Activated gamma-delta T cell treated with anti-CD3 and anti-CD28 coated beads, Interleukin-2, amount 50 U/mL, for 16 hours (primary cell): ENCODE results near the gene GSS.
"Not testable (repeated sequence)": the region's sequence is repeated elsewhere in the genome, so short reads cannot be mapped to it uniquely, and the experiment has no call there.

Experiments used
- DNase-seq: peaks from one replicate; pipeline ENCODE4 v3.0.0-alpha.2; 2020; ENCODE audit warnings: low read depth

The GSS gene

DNA sequence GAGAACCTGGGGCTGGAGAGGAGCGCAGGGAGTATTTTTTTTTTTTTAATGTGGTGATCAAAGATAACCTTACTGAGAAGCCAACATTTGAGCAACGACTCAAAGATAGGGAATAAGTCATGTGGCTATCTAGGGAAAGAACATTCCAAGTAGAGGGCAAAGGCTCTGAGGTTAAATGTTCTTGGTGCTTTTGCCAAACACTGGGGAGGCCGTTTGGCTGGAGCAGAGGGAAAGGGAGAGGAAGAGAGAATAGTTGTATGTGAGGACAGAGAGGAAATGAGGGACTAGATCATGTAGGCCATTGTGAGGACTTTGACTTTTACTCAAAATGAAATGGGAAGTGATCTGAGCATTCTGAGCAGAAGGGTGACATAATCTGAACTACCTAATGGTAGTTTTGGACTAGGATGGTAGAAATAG lies 51.4 kb downstream of the GSS start:
- DNase-seq: no peak

- DNase-seq: not testable (repeated sequence)
Measured at GRCh38 chr20:34898731-34899130, 56.9 kb downstream of the GSS start.

DNA sequence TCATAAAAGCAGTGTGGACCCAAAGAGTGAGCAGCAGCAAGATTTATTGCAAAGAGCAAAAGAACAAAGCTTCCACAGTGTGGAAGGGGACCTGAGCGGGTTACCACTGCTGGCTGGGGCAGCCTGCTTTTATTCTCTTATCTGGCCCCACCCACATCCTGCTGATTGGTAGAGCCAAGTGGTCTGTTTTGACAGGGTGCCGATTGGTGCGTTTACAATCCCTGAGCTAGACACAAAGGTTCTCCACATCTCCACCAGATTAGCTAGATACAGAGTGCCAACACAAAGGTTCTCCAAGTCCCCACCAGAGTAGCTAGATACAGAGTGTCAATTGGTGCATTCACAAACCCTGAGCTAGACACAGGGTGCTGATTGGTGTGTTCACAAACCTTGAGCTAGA lies 57.5 kb downstream of the GSS start:
- DNase-seq: not testable (repeated sequence)

- DNase-seq: no peak
Measured at GRCh38 chr20:34896086-34896621, 59.5 kb downstream of the GSS start.

GRCh38 chr20:34895465-34895864 lies 60.1 kb downstream of the GSS start:
- no peak for DNase-seq

DNA sequence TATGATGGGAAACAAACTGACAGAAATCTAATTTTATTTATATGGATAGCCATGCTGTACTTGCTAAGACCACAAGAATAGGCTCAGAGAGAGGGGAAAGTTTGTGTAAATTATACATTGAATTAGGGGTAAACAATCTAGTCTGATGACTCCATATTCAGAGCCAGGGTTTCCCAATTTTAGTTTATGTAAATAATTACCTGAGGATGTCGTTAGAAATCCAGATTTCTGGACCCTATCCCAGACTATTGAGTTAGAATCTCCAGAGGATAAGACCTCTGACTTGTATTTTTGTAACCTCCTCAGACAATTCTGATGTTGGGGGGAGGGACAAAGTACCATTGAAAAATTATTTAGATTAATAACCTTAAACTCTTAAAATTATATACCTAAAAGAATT lies 60.9 kb downstream of the GSS start:
- no peak for DNase-seq

GRCh38 chr20:34892671-34893070 lies 62.9 kb downstream of the GSS start:
- DNase-seq: no peak

GRCh38 chr20:34891166-34892062 lies 64.2 kb downstream of the GSS start:
- DNase-seq: no peak

DNA sequence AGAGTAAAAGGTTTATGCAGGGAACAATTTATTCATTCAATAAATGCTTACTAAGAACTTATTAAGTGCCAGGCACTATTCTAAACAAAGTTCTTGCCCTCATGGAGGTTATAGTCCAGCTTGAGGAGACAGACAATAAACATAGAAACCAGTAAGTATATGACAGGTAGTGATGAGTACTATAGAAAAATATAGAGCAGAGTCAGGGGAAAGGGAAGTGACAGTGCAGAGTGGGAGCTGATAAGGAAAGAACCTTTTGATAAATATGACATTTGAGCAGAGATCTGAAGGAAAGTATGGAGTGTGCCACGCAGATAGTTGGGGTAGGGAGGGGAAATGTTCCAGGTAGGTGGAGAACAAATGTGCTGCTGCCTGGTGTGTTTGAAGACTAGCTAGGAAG lies 67.1 kb downstream of the GSS start:
- no peak for DNase-seq

- DNase-seq: no peak
Measured at GRCh38 chr20:34887023-34887422, 68.6 kb downstream of the GSS start.

DNA sequence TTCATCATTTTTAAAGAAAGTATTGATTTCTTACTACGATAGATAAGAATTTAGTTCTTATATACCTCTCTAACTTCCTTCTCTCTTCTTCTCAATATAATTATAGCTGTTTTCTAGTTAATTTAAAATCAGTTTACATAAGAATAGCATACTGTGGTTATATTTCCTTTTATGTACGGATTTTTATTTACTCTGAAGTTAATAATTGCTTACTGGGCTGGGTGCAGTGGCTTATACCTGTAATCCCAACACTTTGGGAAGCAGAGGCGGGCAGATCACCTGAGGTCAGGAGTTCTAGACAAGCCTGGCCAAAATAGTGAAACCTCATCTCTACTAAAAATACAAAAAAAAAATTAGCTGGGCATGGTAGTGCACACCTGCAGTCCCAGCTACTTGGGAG lies 69.5 kb downstream of the GSS start:
- no peak for DNase-seq

DNA sequence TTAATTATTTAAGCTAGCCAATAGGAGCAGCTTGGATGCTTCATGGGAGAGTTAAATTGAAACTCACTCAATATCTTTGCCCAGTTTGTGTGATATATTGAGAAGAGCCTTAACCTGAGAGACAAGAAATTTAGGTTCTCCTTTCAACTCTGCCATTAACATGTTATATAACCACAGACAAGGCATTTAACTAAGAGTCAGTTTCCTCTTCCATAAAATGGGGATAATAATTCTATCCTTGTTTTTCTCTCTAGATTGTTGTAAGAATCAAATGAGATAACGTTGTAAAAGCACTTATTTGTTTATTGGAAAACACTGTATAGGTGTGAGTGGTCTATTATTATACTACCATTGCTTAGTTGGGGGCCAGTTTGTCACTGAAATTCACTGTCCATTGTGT lies 71.3 kb downstream of the GSS start:
- no peak for DNase-seq

- no peak for DNase-seq
Measured at GRCh38 chr20:34883809-34884208, 71.8 kb downstream of the GSS start.

- no peak for DNase-seq
Measured at GRCh38 chr20:34883087-34883688, 72.4 kb downstream of the GSS start.

GRCh38 chr20:34881689-34882088 lies 73.9 kb downstream of the GSS start:
- DNase-seq: no peak

DNA sequence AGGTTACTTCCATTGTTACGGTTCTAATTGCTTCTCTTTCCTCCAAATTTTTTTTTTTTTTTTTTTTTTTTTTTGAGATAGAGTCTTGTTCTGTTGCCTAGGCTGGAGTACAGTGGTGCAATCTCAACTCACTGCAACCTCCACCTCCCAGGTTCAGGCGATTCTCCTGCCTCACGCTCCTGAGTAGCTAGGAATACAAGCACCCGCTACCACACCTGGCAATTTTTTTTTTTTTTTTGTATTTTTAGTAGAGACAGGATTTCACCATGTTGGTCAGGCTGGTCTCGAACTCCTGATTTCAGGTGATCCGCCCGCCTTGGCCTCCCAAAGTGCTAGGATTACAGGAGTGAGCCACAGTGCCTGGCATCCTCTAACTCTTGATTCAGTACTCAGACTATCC lies 74.6 kb downstream of the GSS start:
- DNase-seq: not testable (repeated sequence)

GRCh38 chr20:34880215-34880850 lies 75.3 kb downstream of the GSS start:
- DNase-seq: no peak
